WERI-Rb-1 (cell line): ENCODE measurements around the gene TMEM87B.

Source experiments
- DNase-seq: peaks from one replicate; pipeline ENCODE4 v3.0.0-alpha.2; 2020
- H3K27ac ChIP-seq: fragments of 250-450 bp; sonication (Bioruptor Pico); 2 replicates; pipeline ENCODE4 v1.5.1; 2020; ENCODE audit warnings: mild to moderate bottlenecking, moderate library complexity
- H3K27me3 ChIP-seq: fragments of 250-450 bp; sonication (Bioruptor Pico); 2 replicates; pipeline ENCODE4 v1.5.1; 2021; ENCODE audit warnings: mild to moderate bottlenecking, low read depth, moderate library complexity; ENCODE audit not compliant: insufficient read depth, severe bottlenecking
- H3K36me3 ChIP-seq: fragments of 250-450 bp; sonication (Bioruptor Pico); 2 replicates; pipeline ENCODE4 v1.5.1; 2020; ENCODE audit warnings: mild to moderate bottlenecking, moderate library complexity
- H3K4me3 ChIP-seq: 2 replicates; pipeline ENCODE4 v1.5.1; 2011; ENCODE audit warnings: low read depth, mild to moderate bottlenecking, control low read depth, low read length
- H3K9me3 ChIP-seq: fragments of 250-450 bp; sonication (Bioruptor Pico); 2 replicates; pipeline ENCODE4 v1.5.1; 2021; ENCODE audit warnings: mild to moderate bottlenecking, moderate library complexity; ENCODE audit not compliant: severe bottlenecking
- TF ChIP-seq, protein P1 (sequence below): IDR thresholded peaks from 2 replicates; pipeline ENCODE4 v1.5.1; 2011; ENCODE audit warnings: low read depth, mild to moderate bottlenecking, control low read depth, inconsistent platforms, low read length

TMEM87B gene

DNA sequence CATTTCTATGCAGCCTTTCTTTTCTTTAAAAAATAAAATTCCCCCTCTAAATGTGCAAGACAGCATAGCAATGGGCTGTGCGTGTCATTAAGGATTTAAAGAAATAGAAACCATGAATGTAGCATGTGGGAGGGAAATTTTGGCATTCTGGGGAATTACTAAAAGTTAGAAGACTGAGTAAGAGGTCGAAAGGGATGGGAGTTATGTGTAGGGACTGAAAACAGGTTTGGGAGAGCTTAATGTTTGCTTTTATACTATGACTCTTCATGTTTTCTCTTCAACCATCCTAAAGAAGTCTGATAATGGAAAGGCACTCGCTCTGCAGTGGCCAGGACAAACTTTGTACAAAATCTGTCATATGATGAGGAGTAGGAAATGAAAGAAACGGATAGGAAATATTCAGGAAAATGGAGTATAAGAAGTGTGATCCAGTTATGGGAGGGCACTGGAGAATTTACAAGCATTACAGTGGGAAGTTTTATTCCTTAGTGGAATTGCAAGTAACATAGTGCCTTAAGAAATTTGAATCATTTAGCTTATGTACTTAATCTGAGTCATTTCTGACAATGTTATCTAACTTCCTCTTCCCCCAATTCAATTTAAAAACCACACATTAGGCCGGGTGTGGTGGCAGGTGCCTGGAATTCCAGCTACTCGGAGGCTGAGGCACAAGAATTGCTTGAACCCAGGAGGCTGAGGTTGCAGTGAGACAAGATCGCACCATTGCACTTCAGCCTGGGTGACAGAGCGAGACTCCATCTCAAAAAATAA, 20.6 kb downstream of the TMEM87B start:
- Histone ChIP-seq H3K27ac (no peak overlapping the region), H3K4me3 (no peak overlapping the region), H3K27me3 (no peaks in the 10 kb centered on the region), H3K9me3 (peaks cover 4% of the 10 kb centered on the region), H3K36me3 (no peaks in the 10 kb centered on the region; the same call in 1 of the 2 replicates)
- DNase-seq, result no peak
- TF ChIP-seq, protein P1, sequence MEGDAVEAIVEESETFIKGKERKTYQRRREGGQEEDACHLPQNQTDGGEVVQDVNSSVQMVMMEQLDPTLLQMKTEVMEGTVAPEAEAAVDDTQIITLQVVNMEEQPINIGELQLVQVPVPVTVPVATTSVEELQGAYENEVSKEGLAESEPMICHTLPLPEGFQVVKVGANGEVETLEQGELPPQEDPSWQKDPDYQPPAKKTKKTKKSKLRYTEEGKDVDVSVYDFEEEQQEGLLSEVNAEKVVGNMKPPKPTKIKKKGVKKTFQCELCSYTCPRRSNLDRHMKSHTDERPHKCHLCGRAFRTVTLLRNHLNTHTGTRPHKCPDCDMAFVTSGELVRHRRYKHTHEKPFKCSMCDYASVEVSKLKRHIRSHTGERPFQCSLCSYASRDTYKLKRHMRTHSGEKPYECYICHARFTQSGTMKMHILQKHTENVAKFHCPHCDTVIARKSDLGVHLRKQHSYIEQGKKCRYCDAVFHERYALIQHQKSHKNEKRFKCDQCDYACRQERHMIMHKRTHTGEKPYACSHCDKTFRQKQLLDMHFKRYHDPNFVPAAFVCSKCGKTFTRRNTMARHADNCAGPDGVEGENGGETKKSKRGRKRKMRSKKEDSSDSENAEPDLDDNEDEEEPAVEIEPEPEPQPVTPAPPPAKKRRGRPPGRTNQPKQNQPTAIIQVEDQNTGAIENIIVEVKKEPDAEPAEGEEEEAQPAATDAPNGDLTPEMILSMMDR, result no peak

DNA sequence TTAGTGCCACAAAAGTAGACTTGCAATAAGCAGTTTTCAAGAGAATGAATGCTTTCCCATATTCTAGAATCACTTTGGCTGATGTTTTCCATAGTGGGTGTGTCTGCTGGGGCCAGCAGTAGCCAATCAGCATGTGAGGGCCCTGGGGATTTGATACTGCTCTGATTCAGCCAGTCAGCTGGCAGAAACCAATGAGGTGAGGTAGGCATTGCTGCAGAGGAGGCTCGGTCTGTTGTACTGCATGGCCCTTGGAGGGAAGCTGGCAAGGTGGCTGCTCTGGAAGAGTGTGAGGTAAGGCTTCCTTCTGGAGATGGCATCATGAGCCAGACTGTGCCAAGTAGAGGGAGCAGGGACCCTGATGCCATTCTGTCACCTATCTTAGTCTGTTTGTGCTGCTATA, 22.7 kb downstream of the TMEM87B start:
- no peak overlapping the region for H3K4me3 ChIP-seq
- DNase-seq, result no peak
- no peaks in the 10 kb centered on the region; the same call in 1 of the 2 replicates for H3K36me3 ChIP-seq
- H3K27ac ChIP-seq, result no peak overlapping the region
- H3K9me3 ChIP-seq, result peaks cover 4% of the 10 kb centered on the region
- TF ChIP-seq, protein P1, result no peak
- no peaks in the 10 kb centered on the region for H3K27me3 ChIP-seq

DNA sequence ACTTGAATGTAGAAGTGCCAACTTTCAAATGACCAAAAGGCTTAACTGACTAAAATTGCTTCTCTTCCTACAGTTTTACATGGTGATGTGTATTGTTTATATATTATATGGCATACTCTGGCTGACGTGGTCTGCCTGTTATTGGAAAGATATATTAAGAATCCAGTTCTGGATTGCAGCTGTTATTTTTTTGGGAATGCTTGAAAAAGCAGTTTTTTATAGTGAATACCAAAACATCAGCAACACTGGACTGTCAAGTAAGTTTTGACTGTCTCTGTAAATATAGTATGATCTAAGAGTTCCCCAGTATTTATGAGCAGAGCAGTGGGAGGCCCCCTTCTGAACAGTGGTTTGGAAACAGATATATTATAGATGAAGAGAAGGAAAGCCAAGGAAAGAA, 26.2 kb downstream of the TMEM87B start:
- no peaks in the 10 kb centered on the region for H3K9me3 ChIP-seq
- H3K27ac ChIP-seq, result no peak overlapping the region
- TF ChIP-seq, protein P1, result no peak
- H3K36me3 ChIP-seq, result no peaks in the 10 kb centered on the region
- no peaks in the 10 kb centered on the region for H3K27me3 ChIP-seq
- no peak for DNase-seq
- H3K4me3 ChIP-seq, result no peak overlapping the region

DNA sequence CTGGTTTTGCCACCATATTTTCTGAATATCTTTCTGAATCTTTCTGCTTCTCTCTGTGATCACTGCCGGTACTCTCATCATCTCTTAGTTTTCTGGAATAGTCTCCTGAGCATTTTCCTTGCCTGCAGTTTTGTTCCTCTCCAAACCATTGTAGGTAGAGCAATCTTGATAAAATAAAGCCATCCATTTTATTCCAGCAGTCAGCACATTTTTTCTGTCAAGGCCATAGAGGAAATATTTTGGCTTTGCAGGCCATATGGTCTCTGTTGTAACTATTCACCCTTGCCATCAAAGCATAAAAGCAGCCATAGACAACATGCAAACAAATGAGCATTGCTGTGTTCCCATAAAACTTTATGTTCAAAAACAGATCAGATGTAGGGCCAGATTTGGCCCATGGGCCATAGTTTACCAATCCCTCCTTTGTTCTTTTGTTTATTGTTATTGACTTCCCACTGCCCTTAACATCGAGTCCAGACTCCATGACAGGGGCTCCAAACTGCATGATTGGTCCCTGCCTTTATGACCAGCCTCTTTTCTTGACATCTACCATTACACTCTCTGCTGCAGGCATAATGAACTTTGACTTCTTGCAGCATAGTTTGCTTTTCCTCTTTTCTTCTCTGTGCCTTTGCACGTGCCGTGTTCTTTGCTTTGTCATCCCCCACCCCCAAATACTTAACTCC, 29.8 kb downstream of the TMEM87B start:
- no peak for DNase-seq
- peaks cover under 1% of the 10 kb centered on the region; the same call in 1 of the 2 replicates for H3K36me3 ChIP-seq

DNA sequence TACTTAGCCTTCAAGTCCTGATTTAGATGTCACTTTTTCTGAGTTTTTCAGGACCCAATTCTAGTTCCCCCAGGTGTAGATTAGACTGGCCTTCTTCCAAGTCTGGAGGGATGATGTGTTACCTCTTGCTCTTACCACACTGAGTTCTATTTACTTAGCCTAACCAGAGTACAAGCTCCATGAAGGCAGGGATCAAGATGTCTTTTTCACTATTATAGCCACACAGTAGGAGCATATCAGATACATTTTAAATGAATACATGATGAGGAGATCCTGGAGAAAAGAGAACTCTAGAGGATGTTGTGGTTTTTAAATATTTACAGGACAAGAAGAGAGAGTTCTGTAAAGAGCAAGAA, 30.3 kb downstream of the TMEM87B start:
- Histone ChIP-seq H3K27me3 (no peaks in the 10 kb centered on the region), H3K27ac (no peak overlapping the region), H3K9me3 (no peaks in the 10 kb centered on the region), H3K36me3 (peaks cover 2% of the 10 kb centered on the region; the same call in 1 of the 2 replicates), H3K4me3 (no peak overlapping the region)
- DNase-seq, result no peak
- TF ChIP-seq, protein P1, result no peak

More for the DNA sequence above, 29.8 kb downstream of the TMEM87B start:
- Histone ChIP-seq H3K27ac (no peak overlapping the region), H3K9me3 (no peaks in the 10 kb centered on the region), H3K27me3 (no peaks in the 10 kb centered on the region), H3K4me3 (no peak overlapping the region)
- TF ChIP-seq, protein P1, result no peak
